Epithelial cell of esophagus (primary cell): Measurements from ENCODE around the gene MYO15A.
A peak's percentile ranks its signal among the peaks of the same experiment; 100 is the strongest.
"Not testable (repeated sequence)": the region's sequence is repeated elsewhere in the genome, so short reads cannot be mapped to it uniquely, and the experiment has no call there.

Experiments
- DNase-seq: peaks from one replicate; pipeline ENCODE4 v3.0.0; 2010; ENCODE audit warnings: low read depth
- H3K4me3 ChIP-seq: 2 replicates; pipeline ENCODE4 v1.5.1; 2011; ENCODE audit warnings: mild to moderate bottlenecking, low read length, control low read depth
- TF ChIP-seq, protein P1 (sequence below): IDR thresholded peaks from 2 replicates; pipeline ENCODE4 v1.5.1; 2011; ENCODE audit warnings: low read depth, mild to moderate bottlenecking, low read length, control low read depth, inconsistent platforms; ENCODE audit not compliant: insufficient read depth; ENCODE audit errors: missing control alignments

MYO15A gene

DNA sequence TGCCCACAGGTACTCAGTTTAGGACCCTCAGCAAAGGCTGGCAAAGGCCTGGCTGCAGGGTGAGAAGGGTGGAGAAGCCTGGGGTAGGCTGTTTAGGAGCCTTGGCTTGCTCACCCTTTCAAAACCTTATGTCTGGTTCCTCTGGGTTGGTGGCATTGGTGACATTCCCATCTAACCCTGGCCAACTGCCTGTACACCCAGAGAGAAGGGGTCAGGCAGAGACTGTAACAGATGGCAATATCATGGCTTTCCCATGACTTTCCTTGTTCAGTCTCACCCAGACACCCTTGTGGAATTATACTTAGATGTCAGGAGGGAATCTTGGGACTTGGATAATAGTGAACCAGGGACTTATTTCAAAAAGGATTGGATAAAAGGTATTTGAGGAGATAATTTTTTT is 98.4 kb downstream of the MYO15A start:
- TF ChIP-seq, protein P1, sequence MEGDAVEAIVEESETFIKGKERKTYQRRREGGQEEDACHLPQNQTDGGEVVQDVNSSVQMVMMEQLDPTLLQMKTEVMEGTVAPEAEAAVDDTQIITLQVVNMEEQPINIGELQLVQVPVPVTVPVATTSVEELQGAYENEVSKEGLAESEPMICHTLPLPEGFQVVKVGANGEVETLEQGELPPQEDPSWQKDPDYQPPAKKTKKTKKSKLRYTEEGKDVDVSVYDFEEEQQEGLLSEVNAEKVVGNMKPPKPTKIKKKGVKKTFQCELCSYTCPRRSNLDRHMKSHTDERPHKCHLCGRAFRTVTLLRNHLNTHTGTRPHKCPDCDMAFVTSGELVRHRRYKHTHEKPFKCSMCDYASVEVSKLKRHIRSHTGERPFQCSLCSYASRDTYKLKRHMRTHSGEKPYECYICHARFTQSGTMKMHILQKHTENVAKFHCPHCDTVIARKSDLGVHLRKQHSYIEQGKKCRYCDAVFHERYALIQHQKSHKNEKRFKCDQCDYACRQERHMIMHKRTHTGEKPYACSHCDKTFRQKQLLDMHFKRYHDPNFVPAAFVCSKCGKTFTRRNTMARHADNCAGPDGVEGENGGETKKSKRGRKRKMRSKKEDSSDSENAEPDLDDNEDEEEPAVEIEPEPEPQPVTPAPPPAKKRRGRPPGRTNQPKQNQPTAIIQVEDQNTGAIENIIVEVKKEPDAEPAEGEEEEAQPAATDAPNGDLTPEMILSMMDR, result no peak
- no peak for DNase-seq
- no peak overlapping the region for H3K4me3 ChIP-seq

DNA sequence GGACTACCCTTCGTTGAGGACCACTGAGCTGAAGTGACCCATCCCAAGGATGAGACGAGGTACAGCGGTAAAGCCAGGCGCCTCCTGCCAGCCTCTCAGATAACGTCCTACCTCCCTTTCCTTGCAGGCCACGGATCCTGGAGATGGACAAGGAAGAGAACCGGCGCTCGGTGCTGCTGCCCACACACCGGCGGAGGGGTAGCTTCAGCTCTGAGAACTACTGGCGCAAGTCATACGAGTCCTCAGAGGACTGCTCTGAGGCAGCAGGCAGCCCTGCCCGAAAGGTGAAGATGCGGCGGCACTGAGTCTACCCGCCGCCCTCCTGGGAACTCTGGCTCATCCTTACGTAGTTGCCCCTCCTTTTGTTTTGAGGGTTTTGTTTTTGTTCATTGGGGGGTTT is 99.5 kb downstream of the MYO15A start:
- TF ChIP-seq, protein P1, result no peak
- no peak overlapping the region for H3K4me3 ChIP-seq
- DNase-seq, result no peak

DNA sequence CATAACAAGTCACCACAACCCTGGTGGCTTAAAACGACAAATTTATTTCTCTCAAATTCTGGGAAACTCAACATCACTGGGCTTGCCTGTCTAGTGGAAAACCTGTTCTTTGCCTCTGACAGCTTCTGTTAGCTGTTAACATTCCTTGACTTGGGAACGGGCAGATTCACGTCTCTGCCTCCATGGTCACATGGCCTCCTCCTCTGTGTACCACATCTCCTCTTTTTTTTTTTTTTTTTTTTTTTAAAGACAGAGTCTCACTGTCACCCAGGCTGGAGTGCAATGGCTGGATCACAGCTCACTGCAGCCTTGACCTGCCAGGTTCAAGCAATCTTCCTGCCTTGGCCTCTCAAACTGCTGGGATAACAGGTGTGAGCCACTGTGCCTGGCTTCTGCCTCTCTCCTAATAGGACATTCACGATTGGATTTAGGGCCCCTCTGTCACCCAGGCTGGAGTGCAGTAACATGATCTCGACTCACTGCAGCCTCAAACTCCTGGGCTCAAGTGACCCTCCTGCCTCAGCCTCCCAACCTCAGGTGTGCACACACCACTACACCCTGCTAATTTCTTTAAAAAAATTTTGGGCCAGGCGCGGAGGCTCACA is 105.2 kb downstream of the MYO15A start:
- TF ChIP-seq, protein P1, result no peak
- H3K4me3 ChIP-seq, result no peak overlapping the region
- DNase-seq, result no peak

DNA sequence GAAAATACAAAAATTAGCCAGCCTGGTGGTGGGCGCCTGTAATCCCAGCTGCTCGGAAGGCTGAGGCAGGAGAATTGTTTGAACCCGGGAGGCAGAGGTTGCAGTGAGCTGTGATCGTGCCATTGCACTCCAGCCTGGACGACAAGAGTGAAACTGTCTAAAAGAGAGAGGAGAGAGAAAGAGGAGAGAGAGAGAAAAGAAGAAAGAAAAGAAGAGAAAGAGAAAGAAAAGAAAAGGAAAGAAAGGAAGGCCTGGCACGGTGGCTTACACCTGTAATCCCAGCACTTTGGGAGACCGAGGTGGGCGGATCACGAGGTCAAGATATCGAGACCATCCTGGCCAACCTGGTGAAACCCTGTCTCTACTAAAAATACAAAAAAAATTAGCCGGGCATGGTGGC is 108.3 kb downstream of the MYO15A start:
- DNase-seq, H3K4me3 ChIP-seq: not testable (repeated sequence)

DNA sequence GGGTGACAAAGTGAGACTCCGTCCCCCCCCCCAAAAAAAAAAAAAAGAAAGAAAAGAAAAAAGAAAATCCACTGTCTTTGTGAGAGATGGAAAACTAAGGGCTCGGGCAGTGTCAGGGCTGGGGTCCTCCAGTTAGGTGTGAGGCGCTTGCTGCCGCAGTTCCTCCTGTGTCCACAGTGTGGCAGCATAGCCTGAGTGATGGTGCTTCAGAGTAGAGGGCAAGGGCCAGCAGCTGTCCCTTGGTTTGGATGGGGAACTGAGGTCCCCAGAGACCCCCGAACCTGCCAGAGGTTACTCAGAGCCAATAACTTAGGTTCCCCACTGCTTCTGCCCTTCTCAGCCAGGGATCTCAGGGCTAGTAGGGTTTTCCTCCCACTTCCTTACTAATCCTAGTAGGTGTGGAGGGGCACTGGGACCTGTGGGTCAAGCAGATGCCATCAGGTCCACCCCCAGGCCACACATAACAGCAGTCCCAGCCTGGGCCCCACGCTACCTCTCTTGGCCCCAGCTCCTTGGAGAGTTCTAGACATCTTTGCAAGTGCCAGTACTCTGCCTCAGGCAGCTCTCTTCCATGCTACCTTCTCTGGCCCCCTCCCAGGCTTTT is 109.0 kb downstream of the MYO15A start:
- DNase-seq, result peak; percentile 65
- TF ChIP-seq, protein P1, result peak; percentile 98

DNA sequence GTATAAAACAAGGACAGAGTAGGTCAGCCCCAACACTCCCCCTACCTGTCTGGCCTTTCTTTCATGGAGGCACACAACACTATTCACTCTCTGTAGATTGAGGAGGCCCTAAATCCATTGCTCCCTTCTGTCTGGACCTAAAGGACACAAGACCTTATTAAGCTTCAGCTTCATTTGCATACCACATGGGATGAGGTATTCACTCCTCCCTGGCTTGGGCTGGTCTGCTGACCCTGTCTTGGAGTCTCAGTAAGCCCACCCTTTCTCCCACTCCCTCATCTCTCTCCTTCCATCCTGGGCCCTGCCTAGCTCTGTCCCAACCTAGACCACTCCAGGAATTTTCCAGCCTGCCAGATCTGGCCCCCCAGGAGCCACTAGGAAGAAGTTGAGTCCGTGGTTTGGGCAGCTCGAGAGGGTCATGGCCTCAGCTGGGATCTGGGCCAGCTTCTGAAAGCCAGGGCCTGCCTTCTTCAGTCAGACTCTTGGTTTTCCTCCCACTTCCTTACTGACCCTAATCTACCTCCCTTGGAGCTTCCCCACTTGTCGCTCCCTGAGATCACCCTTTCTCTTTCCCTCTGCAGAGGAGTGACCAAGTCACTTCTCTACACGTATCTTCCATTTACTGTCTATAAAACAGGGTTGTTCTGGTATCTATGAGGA is 110.3 kb downstream of the MYO15A start:
- TF ChIP-seq, protein P1, result no peak
- no peak overlapping the region for H3K4me3 ChIP-seq
- no peak for DNase-seq

More for the DNA sequence above, 109.0 kb downstream of the MYO15A start:
- H3K4me3 ChIP-seq, result no peak overlapping the region

DNA sequence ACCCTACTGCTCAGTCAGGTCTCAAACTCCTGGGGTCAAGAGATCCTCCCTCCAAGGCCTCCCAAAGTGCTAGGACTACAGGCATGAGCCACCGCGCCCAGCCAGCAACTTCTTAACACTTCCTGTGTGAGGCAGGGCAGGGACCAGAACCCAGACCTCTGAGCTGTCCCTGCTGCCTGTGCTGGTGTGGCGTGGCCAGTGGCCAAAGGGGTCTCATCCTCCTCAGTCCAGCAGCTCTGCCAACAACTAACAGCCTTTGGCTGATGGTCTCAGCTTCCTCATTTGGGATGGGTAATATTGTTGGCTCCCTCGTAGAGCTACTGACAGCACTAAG is 115.5 kb downstream of the MYO15A start:
- H3K4me3 ChIP-seq, result no peak overlapping the region
- no peak for DNase-seq
- TF ChIP-seq, protein P1, result no peak
